ENCODE data around the gene HOXB2. TPM values are rescaled to one million over a fixed set of nuclear protein-coding genes. Genes with fewer than 3 reads are reported as not detected.

HOXB2 gene
- total RNA-seq, 4 donors from 2014 or later: 9.2 to 24.2 (median 17.1) TPM

DNA sequence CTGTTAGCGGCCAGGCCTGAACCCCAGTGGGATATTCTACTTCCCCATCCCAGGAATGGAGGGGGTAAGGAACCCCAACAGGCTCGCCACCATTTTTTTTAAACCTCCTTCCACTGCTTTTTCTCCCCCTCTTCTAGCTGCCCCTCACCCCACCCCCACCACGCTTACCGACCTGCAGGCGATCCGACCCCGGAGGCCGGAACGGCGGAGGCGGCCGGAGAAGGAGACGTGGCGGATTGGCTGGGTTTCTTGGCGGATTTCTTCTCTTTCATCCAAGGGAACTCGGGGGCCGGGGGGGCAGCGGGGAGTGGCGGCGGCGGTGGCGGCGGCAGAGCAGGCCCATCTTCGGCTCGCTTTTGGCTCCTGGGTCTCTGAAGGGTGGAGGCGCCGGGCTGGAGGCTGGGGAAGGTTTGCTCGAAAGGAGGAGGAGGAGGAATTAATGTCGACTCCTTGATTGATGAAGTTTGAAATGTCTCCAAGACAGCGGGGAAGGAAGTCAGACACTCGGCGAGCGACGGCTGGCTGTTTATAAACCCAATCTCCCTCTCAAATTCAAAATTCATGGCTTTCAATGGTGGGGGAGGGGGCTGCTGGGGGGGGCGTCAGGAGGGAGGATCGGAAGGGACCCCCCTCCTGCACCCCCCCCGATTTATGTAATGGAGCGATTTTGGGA, 424 bp downstream of the HOXB2 start:
- DNase-seq: no peak
- Histone ChIP-seq H3K36me3 (no peaks in the 10 kb centered on the region), H3K27ac (peak overlapping the region; percentile 91 to 95 (median 92)), H3K4me3 (peak overlapping the region; percentile 53 to 80 (median 72)), H3K9me3 (no peaks in the 10 kb centered on the region), H3K4me1 (peaks cover 7 to 88% (median 31%) of the 10 kb centered on the region in 3 donors), H3K27me3 (peaks cover 0 to 72% (median 0%) of the 10 kb centered on the region in 4 donors)
- WGBS, 2 donors: 3 to 10% methylated on average over 7 to 16 of the region's 38 CpGs
- peak in 2 of 4 donors; percentile 35 to 39 for TF ChIP-seq POLR2A (IDR thresholded peaks at IDR 0.05)
- TF ChIP-seq, protein P1, sequence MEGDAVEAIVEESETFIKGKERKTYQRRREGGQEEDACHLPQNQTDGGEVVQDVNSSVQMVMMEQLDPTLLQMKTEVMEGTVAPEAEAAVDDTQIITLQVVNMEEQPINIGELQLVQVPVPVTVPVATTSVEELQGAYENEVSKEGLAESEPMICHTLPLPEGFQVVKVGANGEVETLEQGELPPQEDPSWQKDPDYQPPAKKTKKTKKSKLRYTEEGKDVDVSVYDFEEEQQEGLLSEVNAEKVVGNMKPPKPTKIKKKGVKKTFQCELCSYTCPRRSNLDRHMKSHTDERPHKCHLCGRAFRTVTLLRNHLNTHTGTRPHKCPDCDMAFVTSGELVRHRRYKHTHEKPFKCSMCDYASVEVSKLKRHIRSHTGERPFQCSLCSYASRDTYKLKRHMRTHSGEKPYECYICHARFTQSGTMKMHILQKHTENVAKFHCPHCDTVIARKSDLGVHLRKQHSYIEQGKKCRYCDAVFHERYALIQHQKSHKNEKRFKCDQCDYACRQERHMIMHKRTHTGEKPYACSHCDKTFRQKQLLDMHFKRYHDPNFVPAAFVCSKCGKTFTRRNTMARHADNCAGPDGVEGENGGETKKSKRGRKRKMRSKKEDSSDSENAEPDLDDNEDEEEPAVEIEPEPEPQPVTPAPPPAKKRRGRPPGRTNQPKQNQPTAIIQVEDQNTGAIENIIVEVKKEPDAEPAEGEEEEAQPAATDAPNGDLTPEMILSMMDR (IDR thresholded peaks at IDR 0.05): no peak
- intact Hi-C loops (cut with DNase I): loop anchor here (5.0 kb wide), 1 partner anchor 33 kb away; the partner anchor contains the start of gene HOXB4

DNA sequence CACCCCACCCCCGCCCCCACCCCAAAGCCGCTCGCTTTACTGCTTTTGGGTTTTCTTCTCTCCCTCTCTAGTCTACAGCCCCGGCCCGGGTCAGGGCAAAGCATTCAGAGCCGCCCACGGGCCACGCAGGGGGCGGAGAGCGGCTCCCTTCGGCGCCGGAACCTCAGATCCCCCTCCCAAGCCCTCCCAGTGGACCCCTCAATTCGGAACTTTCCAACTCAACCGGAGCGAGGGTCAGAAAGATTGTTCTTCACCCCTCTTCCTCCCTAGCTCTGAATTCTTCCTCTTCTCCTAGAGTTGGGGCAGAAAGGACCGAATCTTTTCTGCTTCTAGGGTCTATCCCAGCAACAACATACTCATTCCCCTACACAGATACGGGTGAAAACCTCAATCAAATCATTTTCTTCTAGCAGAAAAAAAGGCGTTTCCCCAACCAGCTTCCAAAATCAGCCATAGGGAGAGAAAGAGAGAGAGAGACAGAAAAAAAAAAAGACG, 1.0 kb downstream of the HOXB2 start:
- intact Hi-C loops (cut with DNase I): loop anchor here (5.0 kb wide), 1 partner anchor 33 kb away; the partner anchor contains the start of gene HOXB4
- H3K4me3 ChIP-seq: peak overlapping the region; percentile 53 to 80 (median 72)

DNA sequence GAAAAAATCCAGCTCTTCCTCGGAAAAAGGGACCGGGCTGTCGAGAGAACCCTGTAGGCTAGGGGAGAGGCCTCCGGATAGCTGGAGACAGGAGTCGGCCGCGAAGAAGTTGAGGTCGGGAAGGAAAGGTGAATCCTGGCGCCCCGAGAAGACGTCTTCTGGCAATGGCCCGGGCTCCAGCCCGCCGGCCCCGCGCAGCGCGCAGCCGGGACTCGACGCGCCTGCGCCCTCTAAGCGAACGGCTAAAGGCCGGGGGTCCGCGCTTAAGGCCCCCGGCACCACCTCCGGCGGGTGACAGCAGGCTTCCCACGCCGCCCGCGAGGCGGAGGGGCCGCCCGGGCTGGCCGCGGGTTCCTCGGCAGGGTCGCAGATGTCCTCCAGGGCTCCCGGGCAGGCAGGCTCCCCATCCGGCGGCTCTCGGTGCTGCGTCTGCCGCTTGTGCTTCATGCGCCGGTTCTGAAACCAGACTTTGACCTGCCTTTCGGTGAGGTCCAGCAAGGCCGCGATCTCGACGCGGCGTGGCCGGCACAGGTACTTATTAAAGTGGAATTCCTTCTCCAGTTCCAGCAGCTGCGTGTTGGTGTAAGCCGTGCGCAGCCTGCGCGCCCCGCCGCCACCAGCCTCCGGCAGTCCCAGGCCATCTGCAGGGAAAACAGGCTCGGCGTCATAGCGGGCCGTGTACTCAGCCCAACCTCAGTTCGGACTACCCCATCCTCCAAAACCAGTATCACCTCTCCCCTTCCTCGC, 1.6 kb downstream of the HOXB2 start:
- Histone ChIP-seq H3K27me3 (peaks cover 0 to 68% (median 0%) of the 10 kb centered on the region in 4 donors), H3K4me3 (peak overlapping the region; percentile 53 to 80 (median 72))
- intact Hi-C loops (cut with DNase I): loop anchor here (5.0 kb wide), 1 partner anchor 34 kb away; the partner anchor contains the start of gene HOXB4

More for the DNA sequence above, 1.0 kb downstream of the HOXB2 start:
- Histone ChIP-seq H3K4me1 (peaks cover 7 to 82% (median 31%) of the 10 kb centered on the region in 3 donors), H3K9me3 (no peaks in the 10 kb centered on the region), H3K27me3 (peaks cover 0 to 72% (median 0%) of the 10 kb centered on the region in 4 donors), H3K36me3 (no peaks in the 10 kb centered on the region), H3K27ac (peak overlapping the region; percentile 91 to 95 (median 92))
- 0 to 10% methylated on average over 1 to 13 of the region's 20 CpGs for WGBS, 2 donors
- TF ChIP-seq POLR2A (IDR thresholded peaks at IDR 0.05): no peak
- TF ChIP-seq, protein P1 (IDR thresholded peaks at IDR 0.05): no peak
- DNase-seq: no peak

DNA sequence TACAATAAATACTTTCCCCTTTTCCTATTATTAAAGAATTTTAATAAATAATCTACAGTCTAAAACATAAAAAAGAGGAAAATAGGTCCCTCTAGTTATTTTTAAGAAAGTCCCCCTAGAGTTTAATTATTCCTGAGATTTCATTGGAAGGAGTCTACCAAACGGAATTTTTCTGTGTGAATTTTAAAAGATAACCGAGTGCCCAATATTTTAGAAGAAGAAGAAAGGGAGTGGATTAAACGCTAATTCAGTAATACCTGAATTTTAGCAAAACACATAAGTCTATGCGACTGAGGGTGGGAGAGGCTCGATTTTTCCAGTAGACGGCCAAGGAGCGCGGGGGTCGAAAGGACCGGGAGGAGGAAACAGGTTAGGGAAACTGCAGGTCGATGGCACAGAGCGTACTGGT, 2.2 kb downstream of the HOXB2 start:
- Histone ChIP-seq H3K27ac (peak overlapping the region; percentile 91 to 95 (median 93)), H3K27me3 (peaks cover 0 to 64% (median 0%) of the 10 kb centered on the region in 4 donors), H3K4me1 (peaks cover 7 to 70% (median 25%) of the 10 kb centered on the region in 3 donors), H3K9me3 (no peaks in the 10 kb centered on the region), H3K36me3 (no peaks in the 10 kb centered on the region), H3K4me3 (peak overlapping the region; percentile 53 to 80 (median 72))
- intact Hi-C loops (cut with DNase I): loop anchor here (5.0 kb wide), 1 partner anchor 35 kb away; the partner anchor contains the start of gene HOXB4
- no peak for DNase-seq
- TF ChIP-seq, protein P1 (IDR thresholded peaks at IDR 0.05): no peak
- no peak for TF ChIP-seq POLR2A (IDR thresholded peaks at IDR 0.05)
- 3 to 11% methylated on average over 12 of the region's 12 CpGs for WGBS, 2 donors

More for the DNA sequence above, 1.6 kb downstream of the HOXB2 start:
- Histone ChIP-seq H3K9me3 (no peaks in the 10 kb centered on the region), H3K36me3 (no peaks in the 10 kb centered on the region), H3K27ac (peak overlapping the region; percentile 91 to 95 (median 92)), H3K4me1 (peaks cover 7 to 76% (median 26%) of the 10 kb centered on the region in 3 donors)
- DNase-seq: no peak
- 1 to 2% methylated on average over 21 to 25 of the region's 72 CpGs for WGBS, 2 donors
- TF ChIP-seq, protein P1 (IDR thresholded peaks at IDR 0.05): peak in 4 of 6 experiments; percentile 10 to 37 (median 26)
- no peak for TF ChIP-seq POLR2A (IDR thresholded peaks at IDR 0.05)

All from esophagus squamous epithelium (tissue), 5 donors.